ENCODE results near the gene PIGQ.

PIGQ gene

DNA sequence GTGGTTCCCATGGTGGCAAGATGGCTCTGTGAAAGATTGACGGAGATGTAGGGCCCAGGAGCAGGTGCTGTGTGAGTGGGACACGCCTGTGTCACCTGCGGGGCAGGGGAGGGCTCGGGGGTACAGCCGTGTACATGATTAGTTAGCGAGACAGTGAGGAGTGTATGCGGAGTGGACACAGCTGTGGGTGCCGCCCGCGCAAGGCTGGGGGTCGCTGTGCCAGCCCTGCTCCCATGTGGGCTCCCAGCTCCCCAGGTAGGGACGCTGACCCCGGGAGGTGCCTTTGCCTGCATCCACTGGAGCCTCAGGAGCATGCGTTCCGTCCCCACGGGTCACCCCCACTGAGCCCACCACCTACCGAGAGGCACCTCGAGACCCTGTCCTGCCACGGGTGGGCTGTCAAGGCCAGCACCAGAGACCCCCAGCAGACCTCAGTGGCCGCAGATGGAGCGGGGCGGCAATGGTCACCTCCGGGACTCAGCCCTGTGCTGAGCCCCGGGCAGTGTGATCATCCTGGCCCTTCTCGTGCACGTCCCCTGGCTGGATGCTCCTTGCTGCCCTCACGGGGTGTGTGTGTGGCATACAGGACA is 34.8 kb upstream of the PIGQ start:
- DNase-seq, result no peak

DNA sequence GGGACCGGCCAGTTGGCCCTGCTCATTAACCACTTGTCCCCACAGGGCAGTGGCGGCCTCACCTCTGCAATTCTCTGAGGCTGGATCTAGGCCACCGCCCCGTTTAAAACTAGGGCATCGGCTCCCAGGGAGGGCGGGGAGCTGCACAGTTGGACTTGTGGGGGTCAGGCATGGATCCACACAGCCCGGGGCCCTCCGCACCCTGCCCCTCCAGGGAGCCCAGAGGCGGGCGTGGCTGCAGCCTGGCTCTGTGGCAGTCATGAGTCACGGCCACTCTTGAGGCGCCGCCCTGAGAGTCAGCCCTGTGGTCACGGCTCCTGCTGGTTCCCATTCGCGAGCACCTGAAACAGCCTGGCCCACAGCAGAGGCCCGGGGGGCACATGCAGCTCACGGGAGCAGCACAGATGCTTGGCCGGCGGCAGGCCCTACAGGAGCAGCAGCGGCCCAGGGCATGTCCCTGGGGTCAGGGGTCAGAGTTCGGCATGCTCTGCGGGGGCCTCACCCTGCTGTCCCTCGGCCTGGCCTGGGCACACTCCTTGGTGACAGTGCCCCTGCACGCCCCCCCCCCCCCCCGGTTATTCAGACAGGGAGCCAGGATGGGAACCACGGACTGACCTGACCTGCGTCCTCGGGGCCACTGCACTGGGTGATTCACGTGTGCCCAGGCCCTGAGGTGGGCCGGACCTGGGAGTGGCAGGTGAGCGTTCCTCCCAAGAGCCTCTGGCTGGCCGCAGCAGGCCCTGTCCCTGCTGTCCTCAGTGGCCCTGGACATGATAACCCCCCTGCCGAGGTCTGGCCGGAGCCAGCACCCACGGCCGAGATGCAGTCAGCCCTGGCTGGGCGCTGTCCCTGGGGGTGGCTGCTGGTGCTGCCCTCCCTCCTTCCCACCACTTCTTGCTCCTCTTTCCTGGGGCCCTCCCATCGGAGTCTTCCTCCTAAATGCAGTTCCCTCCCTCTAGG is 34.0 kb upstream of the PIGQ start:
- DNase-seq, result no peak

DNA sequence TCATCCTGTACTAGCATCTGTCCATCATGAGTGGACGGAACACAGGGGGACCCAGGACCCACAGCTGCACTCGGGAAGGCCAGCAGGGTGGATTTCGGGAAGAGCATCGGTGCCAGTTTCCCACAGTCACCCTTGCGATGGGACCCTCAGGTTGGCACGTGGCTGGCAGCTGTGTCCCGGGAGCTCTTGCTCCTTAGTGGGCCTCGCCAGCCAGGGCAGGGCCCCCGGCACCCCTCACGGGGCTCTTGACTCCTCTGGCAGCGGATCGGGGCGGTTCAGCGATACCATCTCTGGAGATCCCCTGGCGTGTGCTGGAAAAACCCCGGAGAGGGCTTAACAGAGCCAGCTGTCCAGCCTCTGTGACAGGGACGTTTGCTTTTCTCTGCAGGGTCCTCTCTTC is 33.0 kb upstream of the PIGQ start:
- DNase-seq, result no peak

DNA sequence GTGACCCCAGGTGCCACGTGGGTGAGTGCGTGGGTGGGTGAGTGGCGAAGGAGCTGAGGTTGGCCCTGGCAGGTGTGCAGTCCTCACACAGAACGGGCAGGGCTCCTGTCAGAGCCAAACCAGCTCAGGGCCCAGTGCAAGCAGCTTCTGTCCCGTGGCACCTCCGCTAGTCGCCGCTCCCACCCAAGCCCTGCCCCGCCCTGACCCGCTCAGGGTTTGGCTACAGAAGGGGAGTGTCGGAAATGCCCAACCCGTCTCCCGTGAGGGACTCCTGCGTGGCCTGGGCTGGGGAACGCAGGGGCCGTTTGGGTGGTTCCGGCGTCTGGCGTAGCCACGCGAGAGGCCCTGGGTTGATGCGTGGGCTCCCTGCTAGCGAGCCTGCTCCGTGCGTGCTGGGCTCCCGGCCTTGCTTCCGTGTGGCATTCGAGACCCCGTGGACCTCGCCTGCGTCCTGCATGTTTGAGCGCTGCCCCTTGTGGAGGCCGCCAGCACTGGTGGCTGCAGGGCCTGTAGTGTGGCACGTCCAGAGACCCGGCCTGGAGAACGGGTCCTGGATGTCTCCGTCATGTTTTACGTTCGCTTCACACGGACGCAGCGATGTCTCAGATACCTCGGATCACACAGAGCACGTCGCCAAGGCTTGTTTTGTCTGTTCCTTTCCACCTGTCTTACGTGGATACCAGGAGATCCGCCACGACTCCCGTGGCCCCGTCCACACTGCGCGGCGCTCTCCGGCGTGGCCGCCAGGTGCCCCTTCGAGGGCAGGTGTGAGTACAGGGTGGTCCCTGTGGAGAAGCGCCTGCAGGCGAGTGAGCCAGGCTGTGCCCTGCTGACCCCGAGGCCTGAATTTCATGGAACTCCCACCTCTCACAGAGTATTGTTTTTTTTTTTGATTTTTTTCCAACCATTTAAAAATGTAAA is 32.1 kb upstream of the PIGQ start:
- no peak for DNase-seq

DNA sequence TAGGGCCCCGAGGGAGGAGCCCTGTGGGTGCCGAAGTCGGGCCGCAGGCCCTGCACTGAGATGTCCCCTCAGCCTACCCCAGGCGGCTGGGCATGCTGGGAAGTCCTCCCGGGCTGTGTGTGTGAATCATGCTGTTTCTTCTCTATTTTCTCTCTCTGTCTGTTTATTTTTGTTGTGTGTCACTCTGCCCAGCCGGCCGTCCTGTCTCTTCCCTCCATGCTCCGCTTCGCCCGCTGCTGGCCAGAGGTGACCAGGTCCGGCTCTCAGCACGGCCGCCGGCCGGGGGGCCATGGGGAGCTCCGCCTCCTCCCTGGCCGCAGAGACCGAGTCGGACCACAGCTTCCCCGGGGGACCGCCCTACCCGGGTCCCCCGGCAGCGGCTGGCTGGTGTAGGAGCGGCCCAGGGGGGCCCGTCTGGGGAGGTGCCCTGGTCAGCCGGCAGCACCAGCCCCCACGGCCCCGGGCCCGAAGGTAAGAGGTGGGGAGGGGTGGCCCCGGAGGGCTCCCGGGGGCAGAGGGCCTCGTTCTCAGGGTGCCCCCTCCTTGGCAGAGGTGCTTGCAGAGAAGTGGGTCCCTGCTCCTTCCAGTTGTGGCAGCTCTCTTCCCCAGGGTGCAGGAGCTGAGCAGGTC is 29.8 kb upstream of the PIGQ start:
- no peak for DNase-seq

DNA sequence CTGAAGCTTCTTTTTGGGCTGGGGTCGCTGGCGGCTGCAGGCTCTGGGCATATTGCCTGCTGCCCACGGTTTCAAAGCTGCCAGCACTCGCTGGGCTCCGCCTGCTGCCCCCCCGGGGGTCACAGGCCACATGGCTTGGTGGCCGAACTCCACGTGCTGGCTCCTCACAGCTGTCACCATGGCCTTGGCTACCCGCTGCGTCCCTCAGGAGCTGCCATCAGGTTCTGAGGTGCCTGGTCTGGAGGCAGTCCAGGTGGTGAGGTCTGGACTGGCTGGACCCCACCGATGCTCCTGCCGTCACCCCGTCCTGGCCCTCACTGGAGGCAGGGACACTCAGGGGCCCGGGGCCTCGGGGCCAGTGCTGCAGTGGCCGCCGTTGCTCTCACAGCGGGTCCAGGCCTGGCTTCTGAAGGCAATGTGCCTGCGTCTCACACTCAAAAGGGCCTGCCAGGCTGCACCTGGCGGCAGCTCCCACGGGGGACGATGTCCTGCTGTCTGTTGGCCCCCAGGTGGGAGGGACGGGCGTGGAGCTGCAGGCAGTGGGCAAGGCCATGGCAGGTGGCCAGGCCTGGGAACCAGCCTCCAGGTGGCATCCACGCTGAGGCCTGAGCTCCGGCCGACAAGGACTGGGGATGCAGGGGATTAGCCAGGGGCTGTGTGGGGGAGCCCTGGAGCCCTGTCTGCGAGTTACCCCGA is 29.0 kb upstream of the PIGQ start:
- no peak for DNase-seq

DNA sequence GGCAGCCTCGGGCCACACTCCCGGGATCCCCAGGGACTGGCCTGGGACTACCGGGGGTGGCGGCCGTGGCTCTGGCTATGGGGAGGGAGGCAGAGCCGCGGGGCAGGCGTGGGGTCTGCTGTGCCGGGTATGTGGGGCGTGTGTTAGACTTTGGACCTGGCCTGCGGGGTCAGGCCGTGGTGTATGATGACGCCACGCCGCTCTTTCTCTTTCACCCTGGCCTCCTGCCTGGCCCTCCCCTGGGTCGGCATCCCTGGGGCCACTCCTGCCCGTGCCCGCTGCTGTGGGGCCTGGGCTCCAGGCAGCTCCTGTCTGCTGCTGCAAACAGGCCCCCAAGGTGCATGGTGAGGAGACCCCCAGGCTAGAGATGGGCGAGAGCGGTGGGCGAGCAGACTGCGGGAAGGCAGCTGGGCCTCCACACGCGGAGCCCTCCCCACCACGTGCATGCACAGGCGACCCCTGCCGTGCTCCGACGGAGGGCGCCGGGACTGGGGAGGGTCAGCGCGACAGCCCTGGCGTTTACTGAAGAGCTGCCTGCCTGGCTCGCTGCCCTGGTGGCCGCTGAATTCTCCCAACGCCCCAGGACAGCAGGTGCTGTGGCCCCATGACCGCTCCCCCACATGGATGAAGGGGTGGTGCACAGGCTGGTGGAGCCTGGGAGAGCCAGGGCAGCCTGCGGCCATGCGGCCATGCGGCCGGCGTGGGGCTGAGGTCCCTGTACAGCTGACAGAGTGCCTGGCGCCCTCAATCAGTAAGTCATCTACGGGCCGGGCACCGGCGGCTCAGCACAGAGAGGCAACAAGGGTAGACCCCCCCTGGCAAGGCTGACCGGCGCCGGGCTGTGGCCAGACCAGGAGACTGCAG is 26.2 kb upstream of the PIGQ start:
- no peak for DNase-seq

DNA sequence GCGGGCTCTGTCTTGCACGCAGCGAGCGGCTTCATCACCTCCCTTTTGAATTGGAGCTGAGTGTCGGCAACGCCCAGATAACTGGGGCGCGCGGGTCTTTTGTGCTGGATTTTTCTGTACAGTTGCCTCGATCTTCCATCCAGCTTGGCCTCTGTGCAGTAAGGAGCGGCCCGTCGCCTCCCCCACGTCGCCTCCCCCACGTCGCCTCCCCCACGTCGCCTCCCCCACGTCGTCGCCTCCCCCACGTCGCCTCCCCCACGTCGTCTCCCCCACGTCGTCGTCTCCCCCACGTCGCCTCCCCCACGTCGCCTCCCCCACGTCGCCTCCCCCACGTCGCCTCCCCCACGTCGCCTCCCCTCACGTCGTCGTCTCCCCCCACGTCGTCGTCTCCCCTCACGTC is 25.3 kb upstream of the PIGQ start:
- no peak for DNase-seq

DNA sequence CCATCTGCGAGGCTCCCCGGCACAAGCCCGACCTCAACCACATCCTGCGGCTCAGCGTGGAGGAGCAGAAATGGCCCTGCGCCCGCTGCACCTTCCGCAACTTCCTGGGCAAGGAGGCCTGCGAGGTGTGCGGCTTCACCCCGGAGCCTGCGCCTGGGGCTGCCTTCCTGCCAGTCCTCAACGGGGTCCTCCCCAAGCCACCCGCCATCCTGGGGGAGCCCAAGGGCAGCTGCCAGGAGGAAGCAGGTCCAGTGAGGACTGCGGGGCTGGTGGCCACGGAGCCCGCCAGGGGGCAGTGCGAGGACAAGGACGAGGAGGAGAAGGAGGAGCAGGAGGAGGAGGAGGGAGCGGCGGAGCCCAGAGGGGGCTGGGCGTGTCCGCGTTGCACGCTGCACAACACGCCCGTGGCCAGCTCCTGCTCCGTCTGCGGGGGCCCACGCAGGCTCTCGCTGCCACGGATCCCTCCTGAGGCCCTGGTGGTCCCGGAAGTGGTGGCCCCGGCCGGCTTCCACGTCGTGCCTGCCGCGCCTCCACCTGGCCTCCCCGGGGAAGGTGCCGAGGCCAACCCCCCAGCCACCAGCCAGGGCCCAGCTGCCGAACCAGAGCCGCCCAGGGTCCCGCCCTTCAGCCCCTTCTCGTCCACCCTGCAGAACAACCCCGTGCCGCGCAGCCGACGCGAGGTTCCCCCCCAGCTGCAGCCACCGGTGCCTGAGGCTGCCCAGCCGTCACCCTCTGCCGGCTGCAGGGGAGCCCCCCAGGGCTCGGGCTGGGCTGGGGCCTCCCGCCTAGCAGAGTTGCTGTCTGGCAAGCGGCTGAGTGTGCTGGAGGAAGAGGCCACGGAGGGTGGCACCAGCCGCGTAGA is 22.6 kb upstream of the PIGQ start:
- DNase-seq, result no peak

DNA sequence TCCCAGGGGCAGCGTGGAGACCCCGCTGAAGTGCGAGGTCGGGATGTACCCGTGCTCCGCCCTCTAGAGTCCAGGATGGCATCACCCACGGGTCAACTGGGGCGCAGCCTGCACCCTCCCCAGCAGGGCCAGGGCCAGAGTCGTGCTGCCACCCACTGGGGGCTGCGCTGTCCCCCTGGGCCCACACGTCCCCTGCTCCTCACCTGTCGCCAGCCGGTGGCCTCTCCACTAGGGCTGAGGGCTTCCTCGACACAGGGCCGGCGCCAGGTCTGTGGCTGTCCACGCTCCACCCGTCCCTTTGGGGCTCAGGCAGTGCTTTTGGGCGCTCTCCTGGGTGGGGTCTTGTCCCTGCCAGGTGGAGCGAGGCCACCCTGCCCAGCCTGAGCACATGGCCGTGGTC is 21.2 kb upstream of the PIGQ start:
- DNase-seq, result no peak

DNA sequence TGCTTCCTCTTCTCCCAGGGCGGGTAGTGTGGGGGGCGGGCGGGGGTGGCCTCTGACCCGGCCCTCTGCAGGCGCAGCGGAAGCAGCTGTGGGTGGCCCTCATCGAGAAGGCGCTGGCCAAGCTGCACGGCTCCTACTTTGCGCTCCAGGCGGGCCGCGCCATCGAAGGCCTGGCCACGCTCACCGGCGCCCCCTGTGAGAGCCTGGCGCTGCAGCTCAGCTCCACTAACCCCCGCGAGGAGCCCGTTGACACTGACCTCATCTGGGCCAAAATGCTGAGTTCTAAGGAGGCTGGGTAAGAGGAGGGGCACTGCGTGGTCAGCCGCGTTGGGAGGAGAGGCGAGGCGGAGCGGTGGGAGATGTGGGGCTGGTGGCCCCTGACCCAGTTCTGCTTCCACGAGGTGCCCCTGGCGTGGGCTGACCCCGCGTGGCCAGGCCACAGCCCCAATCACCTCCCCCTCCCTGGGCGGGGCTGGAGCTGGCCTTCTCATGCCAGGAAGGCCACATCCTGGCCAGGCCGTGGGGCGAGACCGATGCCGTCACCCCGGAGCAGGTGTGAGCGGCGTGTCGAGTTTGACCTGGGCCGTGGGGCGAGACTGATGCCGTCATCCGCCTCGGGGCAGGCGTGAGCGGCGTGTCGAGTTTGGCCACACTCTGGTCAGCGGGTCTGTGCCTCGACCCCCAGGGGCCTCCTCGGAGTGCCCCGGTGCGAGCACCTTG is 20.1 kb upstream of the PIGQ start:
- DNase-seq, result no peak

DNA sequence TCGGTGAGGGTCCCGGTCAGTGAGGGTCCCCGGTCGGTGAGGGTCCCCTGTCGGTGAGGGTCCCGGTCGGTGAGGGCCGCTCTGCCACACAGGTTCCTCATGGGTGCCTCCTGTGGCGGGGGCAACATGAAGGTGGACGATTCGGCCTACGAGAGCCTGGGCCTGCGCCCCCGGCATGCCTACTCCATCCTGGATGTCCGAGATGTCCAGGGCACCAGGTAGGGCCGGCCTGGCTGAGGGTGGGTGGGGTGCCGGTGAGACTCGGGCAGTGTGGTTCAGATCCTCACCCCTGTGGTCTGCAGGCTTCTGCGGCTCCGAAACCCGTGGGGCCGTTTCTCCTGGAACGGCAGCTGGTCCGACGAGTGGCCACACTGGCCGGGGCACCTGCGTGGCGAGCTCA is 18.6 kb upstream of the PIGQ start:
- no peak for DNase-seq

DNA sequence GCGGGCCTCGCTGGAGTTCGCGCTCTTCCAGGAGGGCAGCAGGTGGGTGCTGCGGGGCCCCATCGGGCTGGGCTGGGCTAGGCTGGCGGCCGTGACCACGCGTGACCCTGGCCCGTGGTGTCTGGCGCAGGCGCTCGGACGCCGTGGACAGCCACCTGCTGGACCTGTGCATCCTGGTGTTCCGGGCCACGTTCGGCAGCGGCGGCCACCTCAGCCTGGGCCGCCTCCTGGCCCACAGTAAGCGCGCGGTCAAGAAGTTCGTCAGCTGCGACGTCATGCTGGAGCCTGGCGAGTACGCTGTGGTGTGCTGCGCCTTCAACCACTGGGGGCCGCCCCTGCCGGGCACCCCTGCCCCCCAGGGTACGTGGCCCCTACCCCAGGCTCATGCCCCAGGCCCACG is 17.6 kb upstream of the PIGQ start:
- no peak for DNase-seq

DNA sequence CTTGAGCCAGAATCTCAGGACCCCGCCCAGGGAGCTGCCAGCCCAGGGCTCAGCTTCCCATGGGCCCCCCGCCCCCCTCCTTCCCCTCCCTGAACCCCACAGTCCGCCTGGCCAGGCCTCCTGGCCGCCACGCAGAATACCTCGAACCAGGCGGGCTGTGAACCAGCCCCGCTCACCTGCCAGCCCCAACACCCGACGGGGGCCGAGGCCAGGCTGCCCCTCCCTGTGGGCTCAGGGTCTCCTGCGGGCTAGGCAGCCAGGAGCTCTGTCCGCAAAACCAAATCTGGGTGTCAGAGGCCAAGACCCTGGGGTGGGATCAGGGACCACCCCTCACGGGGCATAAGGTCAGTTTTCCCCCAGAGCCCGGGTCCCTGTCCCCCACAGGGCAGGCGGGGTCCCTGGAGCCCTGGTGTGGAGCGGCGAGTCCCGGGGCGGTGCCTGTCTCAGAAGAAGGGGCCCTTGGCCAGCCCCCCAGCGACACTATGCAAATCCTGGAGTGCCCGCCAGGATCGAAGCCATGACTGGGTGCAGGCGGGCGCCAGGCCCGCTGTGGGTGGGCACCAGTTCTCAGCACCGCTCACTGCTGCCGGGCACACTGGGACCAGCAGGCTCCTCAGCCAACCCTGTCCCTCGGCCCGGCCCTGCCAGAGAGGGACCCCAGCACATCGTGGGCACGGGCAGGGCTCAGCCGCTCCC is 16.0 kb upstream of the PIGQ start:
- DNase-seq, result no peak

DNA sequence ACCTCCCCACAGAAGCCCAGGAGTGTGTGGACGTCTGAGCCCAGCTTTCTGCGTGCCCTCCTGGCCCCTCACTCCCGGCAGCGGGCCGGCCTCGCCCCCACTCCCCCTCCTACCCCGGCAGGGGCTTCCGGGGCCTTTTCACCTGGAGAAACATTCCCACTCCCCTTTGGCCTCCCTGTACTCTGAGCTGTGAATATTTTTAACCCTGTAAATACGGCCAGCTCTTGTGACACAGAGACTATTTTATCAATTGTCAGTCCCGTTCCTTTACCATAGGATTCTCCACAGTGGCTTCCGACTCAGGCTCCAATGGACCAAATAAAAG is 15.5 kb upstream of the PIGQ start:
- DNase-seq, result no peak

DNA sequence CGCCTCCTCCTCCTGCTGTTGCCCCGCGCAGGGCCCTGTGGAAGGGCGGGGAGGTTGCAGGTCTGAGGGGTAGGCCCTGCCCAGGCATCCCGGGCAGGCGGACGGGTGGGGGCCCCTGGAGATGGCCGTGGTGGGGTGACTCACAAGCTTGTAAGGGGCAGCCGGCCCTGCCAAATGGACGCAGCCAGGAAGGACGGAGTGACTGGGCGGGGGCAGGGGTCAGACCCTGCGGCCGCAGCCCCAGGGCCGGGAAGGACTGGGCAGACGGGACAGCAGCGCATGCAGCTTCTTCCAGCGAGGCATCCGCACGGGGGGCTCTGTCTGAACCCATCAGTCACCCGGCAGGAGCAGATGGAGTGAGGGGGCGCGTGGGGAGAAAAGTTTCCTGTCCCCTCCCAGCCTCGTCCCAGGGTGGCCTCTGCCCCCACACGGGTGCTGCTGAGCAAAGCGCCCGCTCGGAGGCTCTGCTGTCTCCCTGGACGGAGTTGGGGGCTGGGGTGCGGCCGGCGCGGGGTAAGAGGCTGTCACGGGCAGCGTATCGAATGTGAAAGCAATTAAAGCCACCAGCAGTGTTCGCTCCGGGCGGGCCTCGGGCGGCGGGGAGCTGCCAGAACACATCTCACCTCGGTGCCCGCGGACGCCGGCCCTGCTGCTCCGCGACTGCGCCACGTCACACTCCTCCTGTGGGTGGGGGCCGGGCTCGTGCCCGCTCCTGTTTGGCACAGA is 15.0 kb upstream of the PIGQ start:
- no peak for DNase-seq

DNA sequence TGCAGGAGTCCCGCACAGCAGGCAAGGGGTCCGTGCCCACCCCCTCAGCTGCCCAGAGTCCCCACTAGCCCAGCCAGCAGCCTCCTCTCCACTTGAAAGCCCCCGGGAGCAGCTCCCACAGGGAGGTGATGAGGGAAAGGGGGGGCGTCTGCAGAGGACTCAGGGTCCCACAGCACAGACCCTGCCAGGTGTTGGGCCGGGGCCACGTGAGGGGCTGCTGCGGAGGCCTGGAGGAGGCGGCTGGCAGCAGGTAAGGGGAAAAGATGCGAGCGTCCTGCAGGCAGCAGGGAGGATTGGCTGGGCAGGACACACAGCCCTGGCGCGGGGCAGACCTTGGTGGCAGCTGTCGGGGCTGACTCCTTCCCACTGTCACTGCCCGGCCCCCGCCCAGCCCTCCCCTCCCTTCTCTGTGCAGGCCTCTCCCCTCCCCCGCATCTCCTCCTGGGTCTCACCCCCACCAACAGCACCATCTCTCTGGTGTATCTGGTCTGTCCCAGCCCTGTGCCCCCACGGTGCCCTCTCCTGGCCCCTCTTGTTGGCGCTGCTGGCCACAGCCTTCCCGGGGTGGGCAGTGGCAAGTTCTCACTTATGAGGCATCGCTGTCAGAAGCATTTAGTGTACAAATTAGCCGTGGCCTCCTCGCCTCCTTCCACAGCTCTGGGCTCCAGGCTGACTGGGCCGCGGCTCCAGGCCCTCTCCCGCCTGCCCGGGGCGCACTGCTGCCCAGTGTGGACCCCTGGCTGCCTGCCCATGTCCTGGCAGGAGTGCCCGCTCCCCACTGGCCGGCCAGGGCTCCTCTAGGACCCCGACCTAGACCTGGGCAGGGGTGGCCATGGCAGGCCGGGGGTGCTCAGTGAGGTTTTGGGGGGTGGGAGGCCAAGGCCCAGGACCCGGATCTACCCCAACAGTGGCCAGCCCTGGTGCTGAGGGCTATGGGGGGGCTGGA is 14.0 kb upstream of the PIGQ start:
- no peak for DNase-seq

All from NCI-H1092 treated with DMSO at 0.1 percent for 48 hours (cell line).